Mesenchymal stem cell (in vitro differentiated cells and primary cell): Measurements from ENCODE around the gene NPTXR.

Experiments used
- DNase-seq: peaks from one replicate; pipeline ENCODE4 v3.0.0-alpha.2; 2013
- H2AFZ ChIP-seq: one replicate; pipeline ENCODE4 v1.6.1; 2013; ENCODE audit warnings: low read depth, mild to moderate bottlenecking, control low read depth, inconsistent platforms, low read length, moderate library complexity
- H2AK5ac ChIP-seq: 2 replicates; pipeline ENCODE4 v1.6.1; 2013; ENCODE audit warnings: low read length, moderate library complexity, mild to moderate bottlenecking, inconsistent platforms; ENCODE audit not compliant: severe bottlenecking
- H2BK120ac ChIP-seq: one replicate; pipeline ENCODE4 v1.6.1; 2013; ENCODE audit warnings: low read depth, mild to moderate bottlenecking, inconsistent platforms, low read length, moderate library complexity
- H2BK12ac ChIP-seq, 2 experiments: one replicate each; pipeline ENCODE4 v1.6.1; 2013; ENCODE audit warnings: inconsistent platforms in 2 of 2, low read length in 2 of 2, mild to moderate bottlenecking in 2 of 2, moderate library complexity in 2 of 2, control low read depth in 1 of 2
- H2BK15ac ChIP-seq: one replicate; pipeline ENCODE4 v1.6.1; 2013; ENCODE audit warnings: mild to moderate bottlenecking, low read depth, inconsistent platforms; ENCODE audit not compliant: poor library complexity, severe bottlenecking
- H2BK5ac ChIP-seq: 2 replicates; pipeline ENCODE4 v1.6.1; 2013; ENCODE audit warnings: low read depth, mild to moderate bottlenecking, low read length, control low read depth, inconsistent platforms; ENCODE audit not compliant: poor library complexity, severe bottlenecking
- H3K14ac ChIP-seq, 2 experiments: one replicate each; pipeline ENCODE4 v1.6.1; 2013; ENCODE audit warnings: inconsistent platforms in 2 of 2, low read length in 2 of 2, control low read depth in 1 of 2, mild to moderate bottlenecking in 1 of 2, moderate library complexity in 1 of 2
- H3K18ac ChIP-seq, 2 experiments: one replicate each; pipeline ENCODE4 v1.6.1; 2013; ENCODE audit warnings: inconsistent platforms in 2 of 2, low read length in 2 of 2, control low read depth in 1 of 2, low read depth in 1 of 2, mild to moderate bottlenecking in 1 of 2
- H3K23ac ChIP-seq, 2 experiments: one replicate each; pipeline ENCODE4 v1.6.1; 2013; ENCODE audit warnings: inconsistent platforms in 2 of 2, low read length in 2 of 2, mild to moderate bottlenecking in 2 of 2, moderate library complexity in 2 of 2, control low read depth in 1 of 2
- H3K27ac ChIP-seq: 2 replicates; pipeline ENCODE4 v1.5.1; 2013; ENCODE audit warnings: mild to moderate bottlenecking, moderate library complexity, low read length, control low read depth, inconsistent platforms; ENCODE audit not compliant: poor library complexity, severe bottlenecking
- H3K27me3 ChIP-seq, 2 experiments: 2 replicates each; pipeline versions ENCODE4 v1.6.1 to v1.7.0; 2013; ENCODE audit warnings: low read length in 2 of 2, mild to moderate bottlenecking in 2 of 2, moderate library complexity in 2 of 2, control low read depth in 1 of 2, inconsistent platforms in 1 of 2; ENCODE audit not compliant: control insufficient read depth in 1 of 2, insufficient read depth in 1 of 2
- H3K36me3 ChIP-seq, 2 experiments: 2 replicates each; pipeline versions ENCODE4 v1.6.1 to v1.7.0; 2013; ENCODE audit warnings: low read length in 2 of 2, control low read depth in 1 of 2, inconsistent platforms in 1 of 2, low read depth in 1 of 2, mild to moderate bottlenecking in 1 of 2; ENCODE audit not compliant: insufficient read depth in 2 of 2, control insufficient read depth in 1 of 2
- H3K4ac ChIP-seq, 2 experiments: one replicate each; pipeline ENCODE4 v1.6.1; 2013; ENCODE audit warnings: inconsistent platforms in 2 of 2, low read length in 2 of 2, mild to moderate bottlenecking in 2 of 2, moderate library complexity in 2 of 2, control low read depth in 1 of 2, low read depth in 1 of 2
- H3K4me1 ChIP-seq: 2 replicates; pipeline ENCODE4 v1.6.1; 2013; ENCODE audit warnings: low read depth, low read length, control low read depth; ENCODE audit not compliant: control insufficient read depth, insufficient read depth
- H3K4me2 ChIP-seq: 2 replicates; pipeline ENCODE4 v1.6.1; 2013; ENCODE audit warnings: low read length, mild to moderate bottlenecking, inconsistent platforms; ENCODE audit not compliant: poor library complexity, severe bottlenecking
- H3K4me3 ChIP-seq, 2 experiments: 2 replicates each; pipeline versions ENCODE4 v1.5.1 to v1.7.0; 2013; ENCODE audit warnings: low read length in 2 of 2, mild to moderate bottlenecking in 2 of 2, control low read depth in 1 of 2, low read depth in 1 of 2; ENCODE audit not compliant: insufficient read depth in 1 of 2
- H3K79me1 ChIP-seq: replicated peaks from 2 replicates; pipeline ENCODE4 v1.6.1; 2013; ENCODE audit warnings: mild to moderate bottlenecking, control low read depth, low read length, inconsistent platforms; ENCODE audit not compliant: poor library complexity, severe bottlenecking
- H3K9ac ChIP-seq: 2 replicates; pipeline ENCODE4 v1.7.0; 2013; ENCODE audit warnings: mild to moderate bottlenecking, low read length, moderate library complexity
- H3K9me3 ChIP-seq: 2 replicates; pipeline ENCODE4 v1.7.0; 2013; ENCODE audit warnings: mild to moderate bottlenecking, low read length; ENCODE audit not compliant: control insufficient read depth
- H4K8ac ChIP-seq: one replicate; pipeline ENCODE4 v1.6.1; 2013; ENCODE audit warnings: inconsistent platforms, mild to moderate bottlenecking, low read length, moderate library complexity
- H4K91ac ChIP-seq: one replicate; pipeline ENCODE4 v1.6.1; 2013; ENCODE audit warnings: mild to moderate bottlenecking, low read length, inconsistent platforms
- WGBS: methylation state at CpG from one replicate; pipeline ENCODE4 v1.1.7; 2013; ENCODE audit warnings: mixed read lengths; 5-methylcytosine and 5-hydroxymethylcytosine counted together

NPTXR gene

GRCh38 chr22:38795569-38795968 is 48.3 kb downstream of the NPTXR start:
- Histone ChIP-seq H3K79me1 (peaks cover 6% of the 10 kb centered on the region), H3K4me2 (no peak overlapping the region), H3K18ac (no peak overlapping the region), H3K4me3 (no peak overlapping the region), H2BK5ac (no peak overlapping the region), H3K36me3 (peaks cover 0 to 2% of the 10 kb centered on the region in 2 experiments), H4K91ac (no peak overlapping the region), H3K14ac (no peak overlapping the region), H3K27ac (no peak overlapping the region), H2BK12ac (no peak overlapping the region), H4K8ac (no peak overlapping the region), H3K27me3 (peaks cover 3 to 41% of the 10 kb centered on the region in 2 experiments), H2AFZ (no peak overlapping the region), H2BK120ac (no peak overlapping the region), H3K9ac (no peak overlapping the region), H3K4ac (no peak overlapping the region), H2BK15ac (no peak overlapping the region), H3K23ac (no peak overlapping the region), H3K9me3 (no peaks in the 10 kb centered on the region), H2AK5ac (no peak overlapping the region), H3K4me1 (no peaks in the 10 kb centered on the region)
- 75% methylated on average over 4 of the region's 4 CpGs for WGBS
- no peak for DNase-seq

GRCh38 chr22:38793721-38794466 is 49.9 kb downstream of the NPTXR start, which contains the start of gene DNAL4:
TSS of gene DNAL4 (minus strand) at chr22:38794143. CDS start at chr22:38782731, 11,412 bp downstream.
- peak within 1 kb of the TSS; percentile 47 for H2AFZ ChIP-seq
- H3K9ac ChIP-seq, result peak within 1 kb of the TSS; percentile 97
- peak within 1 kb of the TSS in 1 of 2 experiments; percentile 11 for H3K23ac ChIP-seq
- H3K4me2 ChIP-seq, result peak within 1 kb of the TSS; percentile 82
- H4K8ac ChIP-seq, result peak within 1 kb of the TSS; percentile 85
- H4K91ac ChIP-seq, result peak within 1 kb of the TSS; percentile 69
- peaks cover 9% of the 10 kb centered on the region for H3K79me1 ChIP-seq
- no peaks in the 10 kb centered on the region for H3K4me1 ChIP-seq
- H2BK5ac ChIP-seq, result no peak within 1 kb of the TSS
- no peak within 1 kb of the TSS for H2BK120ac ChIP-seq
- no peaks in the 10 kb centered on the region for H3K9me3 ChIP-seq
- DNase-seq, result peak; percentile 98
- peak within 1 kb of the TSS; percentile 64 for H2AK5ac ChIP-seq
- under 1% methylated on average over 44 of the region's 47 CpGs for WGBS
- peak within 1 kb of the TSS; percentile 3 to 31 for H3K4ac ChIP-seq
- H3K14ac ChIP-seq, result no peak within 1 kb of the TSS
- H2BK12ac ChIP-seq, result no peak within 1 kb of the TSS
- H3K18ac ChIP-seq, result peak within 1 kb of the TSS; percentile 75
- no peak within 1 kb of the TSS for H3K27ac ChIP-seq
- peak within 1 kb of the TSS; percentile 90 to 98 for H3K4me3 ChIP-seq
- peaks cover 7 to 14% of the 10 kb centered on the region in 2 experiments for H3K36me3 ChIP-seq
- no peak within 1 kb of the TSS for H2BK15ac ChIP-seq
- peaks cover 3 to 31% of the 10 kb centered on the region in 2 experiments for H3K27me3 ChIP-seq

- Histone ChIP-seq H3K27ac (no peak overlapping the region), H3K4ac (peak overlapping the region; percentile 3 to 31), H4K8ac (peak overlapping the region; percentile 85), H3K4me1 (no peaks in the 10 kb centered on the region), H3K23ac (peak overlapping the region in 1 of 2 experiments; percentile 11), H3K36me3 (peaks cover 7 to 14% of the 10 kb centered on the region in 2 experiments), H4K91ac (peak overlapping the region; percentile 69), H3K18ac (peak overlapping the region in 1 of 2 experiments; percentile 75), H3K9ac (peak overlapping the region; percentile 97), H2AK5ac (no peak overlapping the region), H2BK5ac (no peak overlapping the region), H3K14ac (no peak overlapping the region), H2BK120ac (no peak overlapping the region), H2BK15ac (no peak overlapping the region), H3K79me1 (peaks cover 9% of the 10 kb centered on the region), H2BK12ac (no peak overlapping the region), H3K9me3 (no peaks in the 10 kb centered on the region), H3K27me3 (peaks cover 3 to 26% of the 10 kb centered on the region in 2 experiments), H2AFZ (no peak overlapping the region), H3K4me2 (peak overlapping the region; percentile 82), H3K4me3 (peak overlapping the region; percentile 90 to 98)
- WGBS, result 35% methylated on average over 9 of the region's 9 CpGs
- peak; percentile 18 for DNase-seq
Measured at GRCh38 chr22:38793317-38793716, 50.5 kb downstream of the NPTXR start.

- no peak overlapping the region for H2AFZ ChIP-seq
- H3K4me2 ChIP-seq, result peak overlapping the region; percentile 82
- peaks cover 7 to 14% of the 10 kb centered on the region in 2 experiments for H3K36me3 ChIP-seq
- H3K4ac ChIP-seq, result no peak overlapping the region
- no peak overlapping the region for H3K23ac ChIP-seq
- H2BK15ac ChIP-seq, result no peak overlapping the region
- H3K79me1 ChIP-seq, result peaks cover 12% of the 10 kb centered on the region
- no peak overlapping the region for H2BK12ac ChIP-seq
- no peak overlapping the region for H3K27ac ChIP-seq
- 76% methylated on average over 4 of the region's 4 CpGs for WGBS
- H3K27me3 ChIP-seq, result peaks cover 3 to 21% of the 10 kb centered on the region in 2 experiments
- H3K4me3 ChIP-seq, result peak overlapping the region in 1 of 2 experiments; percentile 98
- no peak overlapping the region for H4K8ac ChIP-seq
- DNase-seq, result peak; percentile 41
- H2AK5ac ChIP-seq, result no peak overlapping the region
- H3K9ac ChIP-seq, result peak overlapping the region; percentile 97
- H3K18ac ChIP-seq, result no peak overlapping the region
- no peak overlapping the region for H3K14ac ChIP-seq
- no peak overlapping the region for H4K91ac ChIP-seq
- no peaks in the 10 kb centered on the region for H3K4me1 ChIP-seq
- H2BK120ac ChIP-seq, result no peak overlapping the region
- no peaks in the 10 kb centered on the region for H3K9me3 ChIP-seq
- H2BK5ac ChIP-seq, result no peak overlapping the region
Measured at GRCh38 chr22:38792833-38793232, 51.0 kb downstream of the NPTXR start.
